HCT116 (cell line): ENCODE measurements around the gene SLC8A2.

ENCODE experiments used
- CTCF ChIP-seq, 3 experiments: fragments of 200-600 bp in 1 of 3; sonication (generic) in 1 of 3; IDR thresholded peaks in 2 of 3; conservative IDR thresholded peaks in 1 of 3; 2 replicates each; pipeline ENCODE4 v1.5.1; 2012 to 2017; ENCODE audit warnings: low read depth in 2 of 3, low read length in 2 of 3, antibody characterized with exemption in 1 of 3, borderline replicate concordance in 1 of 3, control low read depth in 1 of 3, mild to moderate bottlenecking in 1 of 3, mixed read lengths in 1 of 3, mixed run types in 1 of 3, moderate library complexity in 1 of 3; ENCODE audit not compliant: insufficient read depth in 1 of 3
- EGR1 ChIP-seq: IDR thresholded peaks from 2 replicates; pipeline ENCODE4 v1.6.1; 2012; ENCODE audit warnings: low read depth
- ELF1 ChIP-seq: IDR thresholded peaks from 2 replicates; pipeline ENCODE4 v1.6.1; 2012; ENCODE audit warnings: low read depth, borderline replicate concordance
- YY1 ChIP-seq: IDR thresholded peaks from 2 replicates; pipeline ENCODE4 v1.6.1; 2011; ENCODE audit warnings: low read length, low read depth, moderate library complexity, mild to moderate bottlenecking; ENCODE audit not compliant: insufficient replicate concordance; ENCODE audit errors: extremely low read depth

GRCh38 chr19:47512183-47512947 is 40.7 kb upstream of the SLC8A2 start:
- no peak for TF ChIP-seq CTCF (IDR thresholded peaks at IDR 0.05 in 2 of 3, conservative IDR thresholded peaks at IDR 0.05 in 1 of 3; ENCODE audit: borderline replicate concordance in 1 of 3, insufficient read depth in 1 of 3, low read depth in 2 of 3, low read length in 2 of 3)
- no peak for TF ChIP-seq YY1
- no peak for TF ChIP-seq ELF1
- no peak for TF ChIP-seq EGR1
